Adrenal gland (tissue), 5 donors: ENCODE data around the gene NEO1.

Source experiments
- CTCF ChIP-seq, 6 experiments: fragments of 450-650 bp in 4 of 6; fragments of 200-600 bp in 2 of 6; sonication (generic) in 1 of 6; IDR thresholded peaks; 1 replicate in 5 of 6; 2 replicates in 1 of 6; pipeline versions ENCODE4 v1.5.1 to v1.8.0; 2016 to 2021; ENCODE audit warnings: antibody characterized with exemption in 6 of 6, mild to moderate bottlenecking in 2 of 6, moderate library complexity in 1 of 6
- POLR2A ChIP-seq, 2 donors: fragments of 450-650 bp; IDR thresholded peaks; one replicate each; pipeline ENCODE4 v1.6.1; 2017; ENCODE audit warnings: antibody characterized with exemption in 2 of 2, mild to moderate bottlenecking in 2 of 2, moderate library complexity in 1 of 2
- donor health status: DM: no; HTN: no; CAD: no.

- TF ChIP-seq CTCF (IDR thresholded peaks at IDR 0.05) (no peak), POLR2A (IDR thresholded peaks at IDR 0.05) (no peak)
Observed at GRCh38 chr15:73237910-73238309, 185.6 kb downstream of the NEO1 start.
